HS-27A (cell line): ENCODE data around the gene NMB.
"Not testable (repeated sequence)": the region's sequence is repeated elsewhere in the genome, so short reads cannot be mapped to it uniquely, and the experiment has no call there.

Experiments
- DNase-seq: peaks from one replicate; pipeline ENCODE4 v3.0.0-alpha.2; 2012; ENCODE audit warnings: low read depth, missing footprints

Gene NMB

GRCh38 chr15:84654689-84655453, 3.1 kb downstream of the NMB start:
- peak; percentile 68 for DNase-seq

- peak; percentile 91 for DNase-seq
Observed at GRCh38 chr15:84653910-84654688, 3.9 kb downstream of the NMB start, which contains the start of gene WDR73. TSS of gene WDR73 (minus strand) at chr15:84654283. CDS start at chr15:84654274, 9 bp downstream.

GRCh38 chr15:84653584-84653909, 4.5 kb downstream of the NMB start:
- DNase-seq, result no peak

DNA sequence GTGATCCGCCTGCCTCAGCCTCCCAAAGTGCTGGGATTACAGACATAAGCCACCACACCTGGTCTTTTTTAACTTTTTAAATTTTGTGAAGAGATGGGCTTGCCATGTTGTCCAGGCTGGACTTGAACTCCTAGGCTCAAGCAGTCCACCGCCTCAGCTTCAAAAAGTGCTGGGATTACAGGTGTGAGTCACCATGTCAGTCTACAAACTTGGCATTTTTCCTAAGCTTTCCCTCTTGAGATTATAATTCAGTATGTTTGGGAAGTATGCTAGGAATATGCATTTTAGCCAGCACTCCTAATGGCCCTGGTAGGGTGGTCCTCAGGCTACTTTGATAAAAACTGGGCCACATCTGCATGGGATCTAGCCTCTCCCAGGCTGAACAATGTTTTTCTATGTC, 8.3 kb downstream of the NMB start:
- no peak for DNase-seq

DNA sequence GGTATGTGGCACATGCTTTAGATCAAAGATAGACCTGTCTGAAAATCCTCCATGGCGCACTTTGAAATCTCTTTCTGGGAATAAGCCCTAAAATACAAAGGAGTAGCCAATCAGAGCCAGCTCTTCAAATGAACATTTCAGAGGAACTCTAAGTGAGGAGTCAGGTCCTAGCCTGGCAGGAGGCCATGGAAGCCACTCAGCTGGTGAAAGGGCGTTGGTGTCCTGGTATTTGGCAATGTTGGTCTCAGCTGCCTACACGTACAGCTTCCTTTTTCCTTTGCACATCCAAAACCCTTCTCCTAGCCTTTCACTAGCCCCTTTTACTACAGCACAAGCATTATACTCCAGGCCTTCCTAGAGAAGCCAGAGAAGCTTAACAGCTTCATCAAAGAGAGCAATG, 9.5 kb downstream of the NMB start:
- DNase-seq, result no peak

GRCh38 chr15:84647726-84648125, 10.3 kb downstream of the NMB start:
- no peak for DNase-seq

DNA sequence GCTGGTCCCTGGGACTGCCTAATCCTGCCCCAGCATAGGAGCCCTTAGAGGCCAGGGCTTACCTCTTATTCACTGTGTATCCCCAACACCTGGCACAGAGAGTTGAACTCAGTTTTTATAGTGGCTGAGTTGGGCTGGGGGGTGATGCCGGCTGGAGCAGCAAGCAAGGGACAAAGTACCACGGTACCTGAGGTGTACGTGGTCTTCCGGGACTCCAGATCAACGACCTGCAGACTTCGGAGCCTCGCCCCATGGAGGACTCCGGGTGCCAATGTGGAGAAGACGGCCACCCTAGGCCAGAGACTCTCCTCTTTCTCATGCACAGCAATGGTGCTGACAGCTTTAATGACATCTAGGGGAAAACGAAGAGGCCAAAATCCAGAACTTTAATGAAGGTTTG, 12.0 kb downstream of the NMB start:
- no peak for DNase-seq

DNA sequence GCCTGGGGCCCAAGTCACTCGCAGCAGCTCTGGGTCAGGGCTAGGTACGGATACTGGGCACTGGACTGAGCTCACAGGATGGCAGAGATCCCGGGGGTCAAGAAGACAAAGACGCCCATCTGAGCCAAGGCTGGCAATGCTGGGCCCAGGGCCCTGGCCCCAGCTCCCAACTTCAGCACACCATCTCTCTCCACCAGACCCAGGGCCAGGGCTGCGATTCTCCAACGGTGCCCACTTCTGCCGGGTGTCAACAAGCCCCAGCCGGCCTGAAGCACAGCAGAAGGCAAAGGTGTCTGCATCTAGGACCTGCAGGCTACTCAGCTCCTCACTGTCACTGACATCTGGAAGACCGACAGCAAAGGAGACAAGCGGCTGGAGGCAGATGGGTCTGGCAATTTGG, 12.5 kb downstream of the NMB start:
- DNase-seq, result no peak

- DNase-seq, result no peak
Observed at GRCh38 chr15:84643838-84644237, 14.2 kb downstream of the NMB start.

DNA sequence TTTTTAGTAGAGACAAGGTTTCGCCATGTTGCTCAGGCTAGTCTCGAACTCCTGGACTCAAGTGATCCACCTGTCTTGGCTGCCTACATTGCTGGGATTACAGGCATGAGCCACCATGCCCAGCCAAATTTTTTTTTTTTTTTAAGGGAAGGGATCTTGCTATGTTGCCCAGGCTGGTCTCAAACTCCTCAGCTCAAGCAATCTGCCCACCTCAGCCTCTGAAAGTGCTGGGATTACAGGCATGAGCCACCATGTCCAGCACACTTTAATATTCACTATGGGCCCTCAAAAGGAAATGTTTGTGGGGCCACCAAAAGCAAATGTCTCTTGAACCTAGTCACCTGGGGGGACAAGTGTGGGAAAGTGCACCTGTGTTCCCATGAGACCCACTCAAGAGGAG, 15.4 kb downstream of the NMB start:
- not testable (repeated sequence) for DNase-seq

DNA sequence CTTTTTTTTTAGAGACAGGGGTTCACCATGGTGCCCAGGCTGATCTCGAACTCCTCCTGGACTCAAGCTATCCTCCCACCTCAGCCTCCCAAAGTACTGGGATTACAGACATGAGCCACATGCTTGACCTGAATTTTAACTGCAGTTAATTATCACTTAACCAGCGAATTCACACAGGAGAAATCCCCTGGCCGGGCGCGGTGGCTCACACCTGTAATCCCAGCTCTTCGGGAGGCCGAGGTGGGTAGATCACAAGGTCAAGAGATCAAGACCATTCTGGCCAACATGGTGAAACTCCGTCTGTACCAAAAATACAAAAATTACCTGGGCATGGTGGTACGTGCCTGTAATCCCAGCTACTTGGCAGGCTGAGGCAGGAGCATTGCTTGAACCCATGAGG, 16.1 kb downstream of the NMB start:
- not testable (repeated sequence) for DNase-seq

GRCh38 chr15:84638103-84638502, 19.9 kb downstream of the NMB start:
- no peak for DNase-seq

DNA sequence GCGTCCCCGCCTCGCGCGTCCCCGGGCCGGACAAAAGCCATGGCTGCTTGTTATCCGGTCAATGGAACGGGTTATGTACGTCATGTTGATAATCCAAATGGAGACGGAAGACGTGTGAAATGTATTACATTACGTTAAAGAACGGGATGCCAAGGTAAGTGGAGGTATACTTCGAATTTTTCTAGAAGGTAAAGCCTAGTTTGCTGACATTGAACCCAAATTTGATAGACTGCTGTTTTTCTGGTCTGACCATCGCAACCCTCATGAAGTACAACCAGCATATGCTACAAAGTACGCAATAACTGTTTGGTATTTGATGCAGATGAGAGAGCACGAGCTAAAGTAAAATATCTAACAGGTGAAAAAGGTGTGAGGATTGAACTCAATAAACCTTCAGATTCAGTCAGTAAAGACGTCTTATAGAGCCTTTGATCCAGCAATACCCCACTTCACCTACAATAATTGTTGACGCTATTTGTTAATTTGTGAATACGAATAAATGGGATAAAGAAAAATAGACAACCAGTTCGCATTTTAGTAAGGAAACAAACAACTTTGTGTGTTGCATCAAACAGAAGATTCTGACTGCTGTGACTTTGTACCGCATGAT, 23.7 kb downstream of the NMB start:
- no peak for DNase-seq

GRCh38 chr15:84633311-84634227, 24.4 kb downstream of the NMB start:
- peak; percentile 64 for DNase-seq

DNA sequence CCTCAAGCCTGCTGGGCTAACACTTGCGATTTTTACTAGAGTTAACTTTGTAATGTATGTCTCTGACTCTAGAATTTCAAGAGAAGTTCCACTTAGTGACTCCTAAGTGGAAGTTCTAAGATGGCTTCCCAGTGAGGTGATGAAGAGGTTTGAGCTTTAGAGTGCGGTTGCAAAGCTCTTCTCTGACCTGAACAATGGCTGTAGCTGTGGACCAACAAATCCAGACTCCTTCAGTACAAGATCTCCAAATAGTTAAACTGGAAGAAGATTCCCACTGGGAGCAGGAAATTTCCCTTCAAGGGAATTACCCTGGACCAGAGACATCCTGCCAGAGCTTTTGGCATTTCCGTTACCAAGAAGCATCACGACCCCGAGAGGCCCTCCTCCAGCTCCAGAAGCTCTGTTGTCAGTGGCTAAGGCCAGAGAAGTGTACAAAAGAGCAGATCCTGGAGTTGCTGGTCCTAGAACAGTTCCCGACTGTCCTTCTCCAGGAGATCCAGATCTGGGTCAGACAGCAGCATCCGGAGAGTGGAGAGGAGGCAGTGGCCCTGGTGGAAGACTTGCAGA, 26.2 kb downstream of the NMB start:
- no peak for DNase-seq

- no peak for DNase-seq
Observed at GRCh38 chr15:84629033-84629432, 29.0 kb downstream of the NMB start.

GRCh38 chr15:84625123-84625522, 32.9 kb downstream of the NMB start:
- DNase-seq, result no peak

GRCh38 chr15:84624359-84624758, 33.6 kb downstream of the NMB start:
- DNase-seq, result no peak

DNA sequence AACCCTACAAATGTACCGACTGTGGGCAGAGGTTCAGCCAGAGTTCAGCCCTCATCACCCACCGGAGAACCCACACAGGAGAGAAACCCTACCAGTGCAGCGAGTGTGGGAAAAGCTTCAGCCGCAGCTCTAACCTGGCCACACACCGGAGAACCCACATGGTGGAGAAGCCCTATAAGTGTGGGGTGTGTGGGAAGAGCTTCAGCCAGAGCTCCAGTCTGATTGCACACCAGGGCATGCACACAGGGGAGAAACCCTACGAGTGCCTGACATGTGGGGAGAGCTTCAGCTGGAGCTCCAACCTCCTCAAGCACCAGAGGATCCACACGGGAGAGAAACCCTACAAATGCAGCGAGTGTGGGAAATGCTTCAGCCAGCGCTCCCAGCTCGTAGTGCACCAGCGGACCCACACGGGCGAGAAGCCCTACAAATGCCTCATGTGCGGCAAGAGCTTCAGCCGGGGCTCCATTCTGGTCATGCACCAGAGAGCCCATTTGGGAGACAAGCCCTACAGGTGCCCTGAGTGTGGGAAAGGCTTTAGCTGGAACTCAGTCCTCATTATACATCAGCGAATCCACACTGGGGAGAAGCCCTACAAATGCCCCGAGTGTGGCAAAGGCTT, 36.5 kb downstream of the NMB start:
- DNase-seq, result no peak

GRCh38 chr15:84620626-84621025, 37.4 kb downstream of the NMB start:
- no peak for DNase-seq

DNA sequence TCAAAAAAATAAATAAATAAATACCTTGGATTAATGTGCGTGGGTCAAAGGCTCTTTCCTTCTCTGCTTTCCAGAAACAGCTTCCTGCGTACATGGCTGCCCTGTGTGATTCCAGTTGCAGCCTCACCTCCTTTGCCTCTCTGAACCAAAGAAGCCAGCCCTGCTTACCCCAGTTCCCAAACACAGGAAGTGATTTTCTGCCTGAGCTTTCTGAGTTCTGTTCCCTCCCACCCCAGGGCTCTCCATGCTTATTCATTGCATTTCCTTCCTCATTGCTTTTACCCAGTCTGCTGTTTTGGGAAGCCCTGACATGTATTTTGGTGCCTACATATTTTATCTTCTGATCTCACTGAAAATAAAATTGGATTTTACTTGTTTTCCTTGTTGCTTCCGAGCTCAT, 41.8 kb downstream of the NMB start:
- DNase-seq, result no peak
